GM21825 (cell line): ENCODE measurements around the gene IL1RAPL2.
"Not testable (repeated sequence)": the region's sequence is repeated elsewhere in the genome, so short reads cannot be mapped to it uniquely, and the experiment has no call there.

Experiments
- ATAC-seq: cut with Tn5 transposase; IDR thresholded peaks from one replicate; pipeline ENCODE4 v1.9.1; 2021; ENCODE audit warnings: mild to moderate bottlenecking, moderate library complexity; ENCODE audit not compliant: unreplicated experiment

IL1RAPL2 gene

DNA sequence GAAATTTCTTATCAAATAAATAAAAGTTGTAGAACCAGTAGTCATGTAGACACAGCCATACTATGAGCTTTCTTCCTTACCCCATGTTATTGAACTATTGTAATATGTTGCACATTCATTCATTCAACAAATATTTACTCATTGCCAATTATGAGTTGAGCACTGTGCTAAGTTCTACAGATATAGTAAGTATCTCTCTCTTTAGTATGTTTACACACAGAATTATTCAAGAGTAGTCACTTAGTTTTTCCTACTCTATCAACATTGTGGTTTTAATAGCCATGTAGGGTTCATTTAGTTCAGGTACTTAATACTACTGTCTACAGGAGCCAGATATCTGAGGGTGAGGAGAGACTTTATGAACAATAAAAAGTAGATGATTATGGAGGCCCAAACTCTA, 568.3 kb downstream of the IL1RAPL2 start:
- no peak for ATAC-seq

DNA sequence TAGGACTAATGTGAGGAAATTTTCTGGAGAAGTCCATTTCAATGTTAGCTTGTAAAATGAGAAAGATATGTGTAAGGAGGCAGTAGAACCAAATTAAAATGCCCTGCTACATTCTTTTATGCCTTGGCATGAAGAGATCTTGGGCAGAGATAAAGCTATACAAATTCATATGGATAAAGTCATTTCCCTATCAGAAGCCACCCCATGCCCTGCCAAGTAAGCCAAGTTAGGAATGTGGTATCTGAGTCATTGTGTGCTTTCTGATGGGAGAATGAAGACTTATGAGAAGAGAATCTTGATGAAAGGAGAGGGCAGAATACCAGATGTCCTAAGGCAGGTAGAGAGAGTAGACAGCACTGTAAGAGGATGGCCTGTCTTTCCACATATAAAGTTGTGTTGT, 570.8 kb downstream of the IL1RAPL2 start:
- ATAC-seq = no peak

DNA sequence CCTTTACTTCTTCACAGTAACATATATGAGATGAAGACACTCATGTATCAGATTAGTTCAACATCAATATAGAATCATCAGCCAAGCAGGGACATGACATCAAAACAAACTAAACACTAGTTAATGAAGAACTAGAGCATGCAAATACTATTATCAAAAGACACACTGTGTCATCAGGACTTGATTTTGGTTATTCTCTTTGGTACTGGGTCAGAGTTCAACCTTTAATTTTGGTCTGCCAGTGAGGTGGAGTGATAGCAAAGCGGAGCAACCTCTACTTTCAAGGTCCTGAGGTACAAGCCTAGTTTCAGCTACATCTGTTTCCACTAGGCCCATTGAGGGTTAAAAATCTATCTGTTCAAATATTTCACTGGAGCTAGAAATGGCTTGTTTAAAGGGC, 584.0 kb downstream of the IL1RAPL2 start:
- no peak for ATAC-seq

DNA sequence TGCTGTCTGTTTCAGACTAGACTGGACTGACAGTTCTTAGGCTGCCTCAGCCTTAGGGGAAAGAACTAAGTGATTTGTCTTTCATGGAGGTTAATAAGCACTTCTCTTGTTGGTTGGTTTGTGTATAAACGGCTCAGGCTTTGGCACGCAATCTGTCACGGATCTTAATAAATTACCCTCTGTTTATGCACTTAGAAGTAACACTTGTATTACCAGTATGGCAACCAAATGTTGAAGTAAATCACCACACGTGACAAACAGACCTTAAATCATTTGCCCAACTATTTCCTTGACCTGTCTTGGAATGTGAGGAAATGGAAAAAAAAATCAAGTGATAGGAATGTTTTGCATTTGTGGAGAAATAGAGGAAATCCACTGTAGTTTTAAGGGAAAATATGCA, 584.6 kb downstream of the IL1RAPL2 start:
- no peak for ATAC-seq

DNA sequence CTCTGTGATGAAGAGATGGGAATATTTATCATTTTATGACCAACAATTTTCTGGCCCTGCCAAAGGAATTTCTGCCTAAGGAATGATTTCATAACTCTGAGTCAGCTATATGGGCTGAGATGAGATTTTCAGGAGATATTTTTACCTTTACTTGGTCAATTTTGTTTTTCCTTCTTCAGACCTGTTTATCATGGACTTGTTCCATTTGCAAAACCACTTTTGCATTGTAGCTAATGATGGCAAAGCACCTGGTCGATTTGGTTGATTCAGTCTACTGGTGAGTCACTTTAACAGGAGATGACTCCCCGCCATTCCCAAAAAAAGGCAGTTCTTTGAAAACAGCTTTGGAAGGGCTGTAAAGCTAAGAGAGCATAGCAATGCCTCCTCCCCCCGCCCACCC, 601.2 kb downstream of the IL1RAPL2 start:
- no peak for ATAC-seq

DNA sequence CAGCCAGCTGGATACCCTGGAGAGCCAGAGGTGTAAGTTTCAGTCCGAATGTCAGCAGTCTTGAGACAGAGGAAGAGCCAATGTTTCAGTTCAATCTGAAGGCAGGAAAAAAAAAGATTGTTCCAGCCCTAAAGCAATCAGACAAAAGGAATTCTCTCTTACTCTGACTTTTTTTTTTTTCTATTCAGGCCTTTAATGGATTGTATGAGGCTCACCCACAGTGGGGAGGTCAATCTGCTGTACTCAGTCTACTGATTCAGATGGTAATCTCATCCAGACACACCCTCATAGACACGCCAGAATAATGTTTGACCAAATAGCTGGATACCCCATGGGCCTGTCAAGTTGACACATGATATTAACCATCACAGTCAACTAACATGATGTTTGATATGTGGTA, 602.6 kb downstream of the IL1RAPL2 start:
- ATAC-seq = no peak

DNA sequence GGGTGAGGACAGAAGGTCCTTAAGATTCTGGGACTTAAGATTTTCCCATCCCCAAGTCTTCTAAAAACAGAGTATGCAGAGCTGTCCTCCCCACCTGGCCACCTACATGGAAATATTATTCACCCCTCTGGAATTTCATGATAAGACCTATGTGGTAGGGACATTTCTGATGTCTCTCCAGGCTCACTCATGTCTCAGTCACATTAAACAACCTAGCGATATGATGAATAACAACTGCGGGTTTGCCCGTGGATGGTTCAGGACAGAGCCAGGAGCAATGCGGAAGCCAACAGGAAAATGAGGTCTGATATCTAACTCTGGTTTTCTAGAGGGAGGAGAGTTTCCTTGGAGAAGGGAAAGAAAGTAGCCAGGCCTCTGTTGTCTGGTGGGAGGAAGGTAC, 607.1 kb downstream of the IL1RAPL2 start:
- no peak for ATAC-seq

GRCh38 chrX:105179644-105180043, 613.6 kb downstream of the IL1RAPL2 start:
- no peak for ATAC-seq

DNA sequence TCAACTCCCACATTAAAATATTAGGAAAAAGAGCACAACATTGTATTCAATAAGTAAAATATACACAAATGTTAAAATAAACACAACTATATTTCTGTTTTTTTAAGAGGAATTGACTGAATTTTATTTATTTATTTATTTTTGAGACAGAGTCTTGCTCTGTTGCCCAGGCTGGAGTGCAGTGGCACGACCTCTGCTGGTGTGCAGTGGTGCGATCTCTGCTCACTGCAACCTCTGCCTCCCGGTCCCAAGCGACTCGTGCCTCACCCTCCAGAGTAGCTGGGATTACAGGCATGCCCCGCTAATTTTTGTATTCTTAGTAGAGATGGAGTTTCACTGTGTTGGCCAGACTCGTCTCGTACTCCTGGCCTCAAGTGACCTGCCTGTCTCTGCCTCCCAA, 623.1 kb downstream of the IL1RAPL2 start:
- ATAC-seq = no peak

DNA sequence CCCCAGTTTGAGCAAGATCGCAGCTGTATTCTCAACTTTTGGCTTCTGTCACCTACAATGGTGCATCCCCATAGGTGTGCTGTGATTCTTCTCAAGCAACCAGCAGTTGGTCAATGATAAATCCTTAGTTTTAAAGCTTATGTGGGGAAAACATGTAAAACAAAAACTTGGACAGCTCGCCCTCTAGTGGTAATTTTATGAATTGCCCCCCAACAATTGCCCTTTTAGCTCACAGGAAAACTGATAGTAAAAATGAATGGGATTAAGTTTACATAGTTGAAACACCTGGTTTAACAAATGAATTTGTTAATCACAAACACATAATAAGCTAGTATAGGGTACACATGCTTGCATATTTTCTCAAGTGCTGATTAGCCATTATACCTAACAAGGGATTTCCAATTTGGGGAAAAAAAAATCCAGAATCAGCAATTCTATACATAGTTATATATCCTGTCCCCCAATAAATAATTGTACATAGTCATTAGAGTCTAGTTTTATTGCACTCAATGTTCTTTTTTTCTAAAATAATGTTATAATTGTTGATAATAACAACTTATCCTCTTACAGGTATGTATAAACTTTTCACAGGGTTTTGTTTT, 624.4 kb downstream of the IL1RAPL2 start:
- ATAC-seq = no peak

DNA sequence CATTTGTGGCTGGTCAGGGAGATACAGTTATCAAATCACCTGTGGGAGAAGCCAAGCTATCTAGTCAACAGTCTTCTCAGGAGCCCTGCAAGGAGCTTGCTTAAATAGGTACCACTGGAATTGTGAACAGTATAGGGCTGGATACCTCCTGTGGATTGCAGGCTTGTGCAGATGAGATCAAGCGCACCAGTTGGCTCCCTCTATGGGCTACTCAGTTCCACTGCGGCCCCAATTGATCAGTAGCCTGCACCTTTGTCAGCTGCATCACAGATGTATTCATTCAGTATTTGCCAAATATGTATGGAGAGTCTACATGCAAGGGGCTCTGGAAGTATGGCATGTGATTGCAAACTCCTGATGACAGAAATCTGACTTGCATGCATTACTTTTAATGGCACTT, 625.9 kb downstream of the IL1RAPL2 start:
- ATAC-seq = no peak

- no peak for ATAC-seq
These were observed 643.4 kb downstream of the IL1RAPL2 start for GRCh38 chrX:105209406-105209805.

DNA sequence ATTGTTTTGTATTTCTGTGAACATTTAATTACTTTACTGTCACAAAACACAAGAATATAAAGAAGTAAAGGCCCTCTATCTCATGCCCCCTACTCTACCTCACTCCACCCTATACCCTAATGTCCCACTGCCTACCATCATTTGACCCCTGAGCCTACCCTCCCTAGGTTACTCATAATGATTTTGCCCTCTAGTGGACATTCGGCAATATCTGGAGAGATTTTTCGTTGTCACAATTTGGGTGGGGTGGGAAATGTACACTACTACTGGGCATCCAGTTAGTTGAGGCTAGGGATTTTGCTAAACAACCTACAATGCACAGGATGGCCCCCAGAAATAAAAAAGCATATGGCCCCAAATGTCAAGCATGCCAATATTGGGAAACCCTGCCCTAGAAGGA, 644.3 kb downstream of the IL1RAPL2 start:
- no peak for ATAC-seq

- no peak for ATAC-seq
These were observed 645.1 kb downstream of the IL1RAPL2 start for GRCh38 chrX:105211066-105211575.

- ATAC-seq = no peak
These were observed 653.7 kb downstream of the IL1RAPL2 start for GRCh38 chrX:105219454-105220401.

DNA sequence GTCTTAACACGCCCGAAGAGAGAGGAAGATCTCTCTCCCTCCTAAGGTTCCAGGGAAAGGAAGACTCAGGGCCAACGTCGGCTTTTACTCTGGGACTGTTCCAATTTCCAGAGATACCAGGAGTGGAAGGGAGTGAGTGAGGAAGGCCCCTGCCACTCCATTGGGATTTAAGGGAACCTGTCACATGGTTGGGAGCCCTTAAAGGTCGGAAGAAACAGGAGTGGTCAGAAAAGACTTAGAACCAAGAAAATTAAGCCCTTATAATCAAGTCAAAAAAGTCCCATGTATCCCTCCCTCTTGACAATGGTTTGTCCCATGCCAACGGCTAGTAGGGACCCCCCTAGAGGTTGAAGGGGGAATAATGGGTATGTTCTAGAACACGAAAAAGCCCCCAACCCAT, 654.6 kb downstream of the IL1RAPL2 start, which contains the start of gene TEX13A:
Gene TEX13A, minus strand, starts transcription at position 59 of the 400 bp plus-strand sequence. CDS start 297 bp downstream, outside the sequence.
- no peak for ATAC-seq

DNA sequence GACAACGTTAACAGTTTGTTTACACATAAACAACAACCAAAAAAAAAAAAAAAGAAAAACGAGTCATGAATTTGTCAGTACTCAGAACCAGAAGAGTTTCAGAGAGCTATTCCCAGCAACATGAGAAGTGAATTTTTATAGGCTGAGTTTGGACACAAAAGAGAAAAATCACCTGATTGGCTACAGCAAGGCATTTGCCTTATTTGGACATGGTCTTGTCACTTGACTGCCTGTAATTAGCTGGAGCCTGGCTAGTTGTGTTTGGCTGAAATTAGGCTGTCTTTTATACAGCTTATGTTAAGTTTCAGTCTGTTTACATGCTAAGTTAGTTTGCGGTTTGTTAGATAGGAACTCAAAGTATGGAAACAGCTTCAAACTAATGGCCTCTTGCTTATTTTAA, 655.4 kb downstream of the IL1RAPL2 start:
- ATAC-seq = no peak

DNA sequence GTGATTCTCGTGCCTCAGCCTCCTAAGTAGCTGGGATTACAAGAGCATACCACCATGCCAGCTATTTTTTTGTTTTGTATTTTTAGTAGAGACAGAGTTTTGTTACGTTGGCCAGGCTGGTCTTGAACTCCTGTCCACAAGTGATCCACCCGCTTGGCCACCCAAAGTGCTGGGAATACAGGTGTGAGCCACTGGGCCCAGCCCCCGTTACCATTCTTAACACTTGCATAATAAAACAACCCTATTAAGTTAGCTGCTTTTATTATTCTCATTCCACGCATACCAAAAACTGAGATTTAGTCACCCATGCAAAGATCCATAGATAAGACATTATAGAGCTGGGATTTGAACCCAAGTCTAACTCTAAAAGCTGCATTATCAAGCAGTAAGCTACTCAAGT, 660.5 kb downstream of the IL1RAPL2 start:
- no peak for ATAC-seq

- no peak for ATAC-seq
These were observed 662.6 kb downstream of the IL1RAPL2 start for GRCh38 chrX:105228602-105229001.

DNA sequence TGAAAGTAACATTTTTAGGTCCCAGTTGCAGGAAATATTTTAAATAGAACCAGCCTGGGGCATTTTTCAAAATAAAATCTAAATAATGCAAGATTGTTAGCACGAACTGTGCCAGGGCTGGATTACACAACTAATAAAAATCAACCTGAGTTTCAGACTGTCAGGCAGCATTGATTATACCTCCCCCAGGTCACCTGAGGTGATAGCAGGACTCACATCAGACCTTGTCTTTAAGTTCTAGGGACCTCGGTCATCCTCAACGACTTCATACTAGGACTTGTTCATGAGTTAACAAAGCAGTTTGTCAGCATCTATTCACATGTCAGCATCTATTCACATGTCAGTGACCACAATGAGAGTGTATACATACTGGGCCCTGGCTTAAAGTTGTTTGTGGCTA, 663.1 kb downstream of the IL1RAPL2 start:
- no peak for ATAC-seq

- not testable (repeated sequence) for ATAC-seq
These were observed 671.4 kb downstream of the IL1RAPL2 start for GRCh38 chrX:105237407-105237806.

DNA sequence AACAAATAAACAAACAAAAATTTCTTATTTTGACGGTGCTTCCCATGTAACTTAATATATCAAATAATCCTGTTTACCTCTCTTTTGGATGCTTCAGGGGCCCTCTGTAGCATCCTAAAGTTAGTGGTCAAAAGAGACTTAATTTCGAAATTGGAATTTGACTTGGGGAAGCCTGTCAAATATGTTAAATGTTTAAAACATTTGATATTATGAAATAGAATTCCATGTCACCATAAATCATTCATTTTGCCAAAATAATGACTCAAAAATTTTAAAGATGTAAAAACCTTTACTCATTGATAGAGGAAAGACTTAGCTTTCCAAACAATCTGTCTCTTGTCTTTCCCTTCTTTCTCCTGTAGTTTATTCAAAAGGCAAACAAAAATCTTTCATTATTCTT, 675.1 kb downstream of the IL1RAPL2 start:
- no peak for ATAC-seq
